Endothelial cell of hepatic sinusoid (primary cell): Measurements from ENCODE around the gene MCM7.

Experiments used
- in situ Hi-C: cut with HindIII; loops from 2 replicates; pipeline ENCODE4 v1.10.0; 2017; ENCODE audit warnings: low sequenced_read_pairs

The MCM7 gene

DNA sequence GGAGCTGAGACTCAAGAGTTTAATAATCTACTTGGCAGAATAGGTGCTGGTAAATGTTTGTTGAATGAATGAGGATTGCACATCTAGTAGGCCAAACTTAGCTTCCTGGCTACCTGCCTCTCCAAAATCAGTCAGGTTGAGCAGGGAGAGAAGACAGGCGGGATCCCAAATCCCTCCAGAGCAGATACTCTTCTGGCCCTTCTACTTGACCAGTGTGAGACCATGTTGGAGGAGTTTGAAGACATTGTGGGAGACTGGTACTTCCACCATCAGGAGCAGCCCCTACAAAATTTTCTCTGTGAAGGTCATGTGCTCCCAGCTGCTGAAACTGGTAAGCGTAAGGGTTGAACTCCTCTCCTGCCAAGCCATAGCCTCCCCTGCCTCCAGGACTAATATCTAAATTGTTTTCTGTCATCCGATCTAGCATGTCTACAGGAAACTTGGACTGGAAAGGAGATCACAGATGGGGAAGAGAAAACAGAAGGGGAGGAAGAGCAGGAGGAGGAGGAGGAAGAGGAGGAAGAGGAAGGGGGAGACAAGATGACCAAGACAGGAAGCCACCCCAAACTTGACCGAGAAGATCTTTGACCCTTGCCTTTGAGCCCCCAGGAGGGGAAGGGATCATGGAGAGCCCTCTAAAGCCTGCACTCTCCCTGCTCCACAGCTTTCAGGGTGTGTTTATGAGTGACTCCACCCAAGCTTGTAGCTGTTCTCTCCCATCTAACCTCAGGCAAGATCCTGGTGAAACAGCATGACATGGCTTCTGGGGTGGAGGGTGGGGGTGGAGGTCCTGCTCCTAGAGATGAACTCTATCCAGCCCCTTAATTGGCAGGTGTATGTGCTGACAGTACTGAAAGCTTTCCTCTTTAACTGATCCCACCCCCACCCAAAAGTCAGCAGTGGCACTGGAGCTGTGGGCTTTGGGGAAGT, 23.4 kb upstream of the MCM7 start:
- in situ Hi-C loops: no loop called here

DNA sequence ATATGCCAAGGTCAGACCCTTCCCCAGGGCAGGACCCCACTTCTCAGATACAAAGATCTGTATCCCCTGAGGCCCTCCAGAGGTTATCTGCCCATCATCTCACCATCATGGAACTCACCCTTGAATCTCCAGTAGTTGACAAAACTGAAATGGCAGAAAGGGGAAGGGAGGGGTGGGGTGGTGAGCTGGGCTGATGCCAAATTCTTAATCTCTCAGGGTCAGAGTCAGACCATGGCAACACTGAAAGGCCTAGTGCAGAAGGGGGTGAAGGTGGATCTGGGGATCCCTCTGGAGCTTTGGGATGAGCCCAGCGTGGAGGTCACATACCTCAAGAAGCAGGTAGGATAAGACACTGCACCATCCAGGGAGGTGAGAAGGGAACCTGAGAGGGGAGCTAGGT, 21.4 kb upstream of the MCM7 start:
- in situ Hi-C loops: no loop called here

DNA sequence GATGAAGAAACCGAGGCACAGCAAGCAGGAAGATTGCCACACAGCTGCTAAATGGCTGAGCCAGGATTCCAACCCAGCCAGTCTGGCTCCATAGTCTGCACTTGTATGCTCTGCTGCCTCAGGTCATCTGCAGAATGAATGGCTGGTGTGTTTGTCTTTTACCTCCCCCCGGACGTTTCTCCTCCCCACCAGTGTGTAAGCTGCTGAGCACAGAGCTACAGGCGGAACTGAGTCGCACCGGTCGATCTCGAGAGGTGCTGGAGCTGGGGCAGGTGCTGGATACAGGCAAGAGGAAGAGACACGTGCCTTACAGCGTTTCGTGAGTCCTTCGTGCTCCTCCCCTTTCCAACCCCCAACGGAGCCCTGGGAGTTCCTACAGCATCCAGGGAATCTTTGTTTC, 20.9 kb upstream of the MCM7 start:
- in situ Hi-C loops: no loop called here

DNA sequence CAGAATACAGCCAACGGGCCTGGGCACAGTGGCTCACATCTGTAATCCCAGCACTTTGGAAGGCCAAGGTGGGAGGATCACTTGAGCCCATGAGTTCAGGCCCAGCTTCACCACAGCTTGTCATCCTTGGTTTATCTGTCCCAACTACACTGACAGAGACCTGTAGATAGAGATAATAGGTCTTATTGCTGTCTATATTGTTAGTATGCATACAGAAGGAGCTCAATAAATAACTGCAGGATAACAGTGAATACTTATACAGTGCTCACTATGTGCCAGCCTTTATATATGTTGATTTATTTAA, 19.5 kb upstream of the MCM7 start:
- in situ Hi-C loops: no loop called here

DNA sequence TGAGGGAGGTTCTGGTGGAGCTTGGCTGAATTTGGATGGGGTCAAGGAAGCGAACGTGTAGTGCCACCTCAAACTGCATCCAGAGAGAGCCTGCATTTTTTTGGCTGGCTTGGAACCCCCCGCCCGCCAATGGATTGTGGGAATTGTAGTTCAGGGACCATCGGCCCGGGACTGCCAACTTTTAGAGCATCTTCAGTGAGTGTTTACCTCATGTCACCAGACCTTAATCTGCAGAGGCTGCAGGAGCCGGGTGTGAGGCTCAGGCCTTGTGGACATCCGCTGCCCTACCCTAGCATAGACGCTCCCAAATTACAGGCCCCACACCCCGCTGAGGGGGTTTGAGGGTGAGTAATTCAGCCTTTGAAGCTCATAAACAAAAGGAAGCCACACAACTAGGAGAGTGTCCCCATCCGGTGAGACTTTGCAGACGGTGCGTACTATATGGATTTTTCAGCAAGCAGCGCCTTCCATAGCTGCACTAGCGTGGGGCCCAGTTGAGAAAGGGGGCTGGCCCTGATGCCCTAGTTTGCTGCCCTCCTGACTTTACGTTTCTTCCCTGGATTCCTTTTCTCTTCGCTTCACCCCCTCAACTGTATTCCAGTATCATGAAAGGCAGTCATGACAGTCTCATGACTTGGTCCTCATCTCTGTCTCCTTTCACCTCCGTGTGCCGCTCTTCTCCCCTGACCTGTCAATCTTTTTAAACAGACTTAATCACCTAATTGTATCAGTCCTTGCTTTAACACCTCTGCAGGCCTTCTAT, 19.0 kb upstream of the MCM7 start:
- in situ Hi-C loops: no loop called here

DNA sequence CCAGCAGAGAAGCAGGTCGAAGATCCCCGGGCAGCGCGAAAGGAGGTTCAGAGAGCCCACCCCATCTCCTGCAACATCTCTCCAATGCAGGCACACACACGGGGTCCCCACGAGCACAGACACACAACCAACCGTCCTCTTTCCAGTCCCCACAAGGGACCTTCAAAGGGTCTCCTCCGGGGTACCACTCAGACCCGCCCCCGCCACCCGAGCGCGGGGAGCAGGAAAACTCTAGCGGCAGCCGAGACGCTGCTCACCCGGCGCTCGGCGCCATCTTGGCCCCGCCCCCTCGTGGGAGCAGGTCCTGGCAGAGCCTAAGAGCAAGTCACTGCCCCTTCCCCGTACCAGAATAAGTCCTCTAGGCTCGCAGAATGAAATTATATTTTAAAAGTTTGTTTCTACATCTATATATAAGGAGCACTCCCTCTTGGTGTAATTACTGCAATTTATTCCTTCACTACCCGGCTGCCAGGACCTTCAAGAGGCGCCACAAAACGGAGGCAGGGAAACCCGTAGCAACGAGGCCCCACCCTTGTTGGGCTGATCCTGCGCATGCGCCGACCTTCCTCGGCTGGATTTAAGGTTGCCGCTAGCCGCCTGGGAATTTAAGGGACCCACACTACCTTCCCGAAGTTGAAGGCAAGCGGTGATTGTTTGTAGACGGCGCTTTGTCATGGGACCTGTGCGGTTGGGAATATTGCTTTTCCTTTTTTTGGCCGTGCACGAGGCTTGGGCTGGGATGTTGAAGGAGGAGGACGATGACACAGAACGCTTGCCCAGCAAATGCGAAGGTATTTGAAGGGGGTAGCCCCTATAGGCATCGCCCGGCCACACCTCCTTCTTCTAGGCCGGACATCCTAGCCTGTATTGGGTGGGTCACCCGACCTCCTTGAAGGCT, 18.1 kb upstream of the MCM7 start, which contains the start of the genes CNPY4 and TAF6:
CNPY4 (plus strand) TSS at position 563 of the 898 bp plus-strand sequence; CDS start at position 674, 111 bp downstream.
TAF6 (minus strand) TSS at position 287 of the 898 bp plus-strand sequence. CDS start 5,149 bp downstream, outside the sequence.
- in situ Hi-C loops: no loop called here

DNA sequence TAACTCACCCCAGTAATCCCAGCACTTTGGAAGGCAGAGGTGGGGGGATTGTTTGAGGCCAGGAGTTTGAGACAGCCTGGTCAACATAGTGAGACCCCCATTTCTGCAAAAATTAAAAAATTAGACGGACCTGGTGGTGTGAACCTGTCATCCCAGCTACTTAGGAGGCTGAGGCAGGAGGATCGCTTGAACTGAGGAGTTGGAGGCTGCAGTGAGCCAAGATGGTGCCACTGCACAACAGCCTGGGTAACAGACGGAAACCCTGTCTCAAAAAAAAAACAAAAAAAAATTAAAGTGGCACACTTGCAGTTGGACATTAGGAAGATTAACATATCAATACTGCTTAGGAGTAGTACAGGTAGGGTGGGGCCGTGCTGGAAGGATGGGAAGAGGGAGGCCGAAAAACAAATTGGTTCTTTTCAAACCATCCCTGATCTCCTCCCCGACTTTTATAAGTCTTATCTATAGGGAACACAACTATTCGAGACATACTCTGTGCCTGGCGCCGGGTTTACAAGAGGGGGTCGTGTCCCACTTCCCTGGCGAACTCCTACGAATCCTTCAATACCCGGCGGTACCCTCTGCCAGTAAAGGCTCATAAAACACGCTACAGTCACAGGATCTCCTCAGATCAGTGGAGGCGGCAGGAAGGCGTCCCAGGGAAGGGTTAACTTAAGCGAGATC, 17.3 kb upstream of the MCM7 start:
- in situ Hi-C loops: no loop called here

DNA sequence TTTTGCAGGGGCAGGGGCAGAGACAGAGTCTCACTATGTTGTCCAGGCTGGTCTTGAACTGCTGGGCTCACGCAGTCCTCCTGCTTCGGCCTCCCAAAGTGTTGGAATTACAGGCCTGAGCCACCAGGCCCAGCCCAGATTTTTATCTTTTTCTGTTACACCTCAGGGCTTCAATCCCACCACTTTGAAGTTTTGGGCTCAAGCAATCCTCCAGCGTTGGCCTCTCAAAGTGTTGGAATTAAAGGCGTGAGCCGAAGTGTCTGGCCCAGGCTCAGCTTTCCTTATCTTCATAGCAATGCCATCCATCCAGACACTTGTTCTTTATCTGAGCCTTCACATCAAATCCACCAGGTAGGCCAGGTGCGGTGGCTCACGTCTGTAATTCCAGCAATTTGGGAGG, 13.8 kb upstream of the MCM7 start:
- in situ Hi-C loops: no loop called here

DNA sequence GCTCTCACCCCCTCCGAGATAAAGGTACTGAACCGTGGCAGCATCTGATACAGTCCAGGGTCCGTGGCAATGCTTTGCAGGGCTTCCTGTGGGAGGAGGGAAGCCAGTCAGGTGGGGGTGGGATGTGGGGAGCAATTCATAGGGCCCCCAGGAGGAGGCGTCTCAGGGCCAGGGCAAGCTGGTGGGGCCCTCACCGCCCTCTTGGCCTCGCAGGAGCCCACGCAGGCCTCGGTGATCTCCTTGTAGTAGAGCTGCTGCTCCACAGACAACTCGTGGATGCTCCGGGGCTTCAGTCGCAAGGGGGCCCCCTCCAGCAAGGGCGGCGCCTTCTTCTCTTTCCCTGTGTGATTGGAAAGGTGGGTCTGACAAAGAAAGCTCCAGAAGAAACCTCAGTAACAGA, 10.7 kb upstream of the MCM7 start:
- in situ Hi-C loops: no loop called here

DNA sequence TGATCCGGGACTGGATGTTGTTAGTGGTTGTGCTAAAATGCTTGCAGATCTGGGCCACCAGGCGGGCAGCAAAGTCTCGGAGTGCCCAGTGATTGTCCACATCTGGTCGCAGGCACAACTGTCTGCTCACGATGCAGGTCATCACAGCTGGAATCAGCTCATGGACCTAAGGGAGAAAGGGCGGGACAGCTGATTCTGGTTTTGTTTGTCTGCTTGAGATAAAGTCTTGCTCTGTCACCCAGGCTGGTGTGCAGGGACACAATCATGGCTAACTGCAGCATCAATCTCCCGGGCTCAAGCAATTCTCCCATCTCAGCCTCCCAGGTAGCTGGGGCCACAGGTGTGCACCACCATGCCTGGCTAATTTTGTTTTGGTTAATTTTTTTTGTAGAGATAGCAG, 10.0 kb upstream of the MCM7 start:
- in situ Hi-C loops: no loop called here

DNA sequence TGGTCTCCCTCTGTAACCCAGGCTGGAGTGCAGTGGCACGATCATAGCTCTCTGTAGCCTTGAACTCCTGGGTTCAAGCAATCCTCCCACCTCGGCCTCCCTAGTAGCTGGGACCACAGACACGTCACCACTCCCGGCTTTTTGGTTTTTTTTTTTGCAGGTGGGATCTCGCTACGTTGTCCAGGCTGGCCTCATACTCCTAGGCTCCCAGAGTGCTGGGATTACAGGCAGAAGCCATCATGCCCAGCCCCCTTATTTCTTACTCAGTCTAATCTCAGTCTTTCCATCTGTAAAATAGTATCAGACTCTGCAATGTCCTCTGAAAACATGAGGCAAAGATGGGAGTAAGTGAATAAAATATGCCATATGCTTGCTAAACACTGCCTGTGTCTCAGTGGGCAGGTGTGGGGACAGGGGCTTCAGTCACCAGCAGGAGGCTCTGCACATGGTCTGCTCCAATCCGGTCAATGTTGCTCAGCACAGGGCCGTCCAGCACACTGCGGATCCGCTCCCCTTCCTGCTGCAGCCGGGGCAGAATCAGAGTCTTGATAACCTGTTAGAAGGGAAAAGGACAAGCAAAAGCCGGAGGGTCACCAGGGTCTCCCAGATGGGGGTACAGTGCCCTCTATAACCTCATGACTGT, 8.4 kb upstream of the MCM7 start:
- in situ Hi-C loops: no loop called here

DNA sequence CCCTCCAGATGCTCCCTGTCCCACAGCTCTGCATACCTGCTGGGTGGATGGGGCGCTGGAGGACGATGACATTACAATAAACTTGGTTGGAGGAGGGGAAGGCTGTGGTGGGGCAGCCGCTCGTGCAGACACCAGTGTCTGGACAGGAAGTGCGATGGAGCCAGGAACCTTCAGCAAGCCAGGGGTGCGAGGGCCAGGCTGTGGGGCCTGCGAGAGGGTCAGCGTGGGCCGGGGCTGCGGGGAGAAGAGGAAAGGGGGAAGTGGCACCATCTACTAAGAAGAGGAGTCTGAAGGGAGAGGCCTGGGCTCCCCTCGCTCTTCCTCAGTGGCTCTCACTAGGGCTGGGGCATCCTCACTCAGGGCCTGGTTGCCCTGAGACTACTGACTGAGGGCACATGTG, 6.7 kb upstream of the MCM7 start:
- in situ Hi-C loops: no loop called here

DNA sequence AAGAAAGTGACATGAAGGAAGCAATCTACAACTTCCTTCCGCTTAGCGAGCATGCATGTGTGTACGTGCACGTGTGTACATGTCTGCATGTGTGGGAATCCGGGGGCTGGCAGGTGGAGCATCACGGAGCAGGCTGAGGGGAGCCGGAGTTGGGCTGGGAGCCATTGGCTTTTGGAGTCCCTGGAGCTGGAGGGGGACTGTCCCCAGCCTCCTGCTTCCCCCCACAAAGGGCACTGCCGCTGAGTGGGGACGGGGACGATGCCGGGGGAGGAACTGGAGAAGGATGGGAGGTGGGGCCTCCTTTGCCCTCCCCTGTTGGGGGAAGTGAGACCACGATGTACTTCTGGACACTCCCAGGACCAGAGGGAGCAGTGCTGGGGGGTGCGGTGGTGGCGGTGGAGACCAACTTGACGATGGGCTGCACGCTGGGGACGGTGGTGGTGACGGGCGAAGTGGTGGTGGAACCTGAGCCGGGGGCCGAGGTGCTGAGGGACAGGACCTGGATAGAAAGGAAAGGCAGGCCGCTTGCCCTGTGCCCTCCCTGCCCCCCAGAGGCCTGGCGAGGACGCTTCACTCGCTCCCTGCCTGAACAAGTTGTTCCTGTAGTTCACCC, 6.0 kb upstream of the MCM7 start:
- in situ Hi-C loops: no loop called here

DNA sequence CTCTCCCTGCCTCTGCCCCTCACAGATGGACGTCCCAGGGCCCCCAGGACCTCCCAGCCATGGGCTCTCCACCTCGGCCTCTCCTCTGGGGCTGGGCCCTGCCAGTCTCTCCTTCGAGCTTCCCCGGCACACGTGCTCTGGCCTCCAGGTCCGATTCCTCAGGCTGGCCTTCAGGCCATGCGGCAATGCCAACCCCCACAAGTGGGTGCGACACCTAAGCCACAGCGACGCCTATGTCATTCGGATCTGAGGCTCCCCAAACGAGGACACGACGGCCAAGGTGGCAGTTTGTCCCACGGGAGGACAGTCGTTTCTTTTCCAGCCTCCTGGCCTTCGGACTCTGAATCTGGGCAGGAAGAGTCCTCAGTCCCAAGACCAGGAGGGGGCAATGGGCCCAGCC, 5.4 kb upstream of the MCM7 start:
- in situ Hi-C loops: no loop called here

DNA sequence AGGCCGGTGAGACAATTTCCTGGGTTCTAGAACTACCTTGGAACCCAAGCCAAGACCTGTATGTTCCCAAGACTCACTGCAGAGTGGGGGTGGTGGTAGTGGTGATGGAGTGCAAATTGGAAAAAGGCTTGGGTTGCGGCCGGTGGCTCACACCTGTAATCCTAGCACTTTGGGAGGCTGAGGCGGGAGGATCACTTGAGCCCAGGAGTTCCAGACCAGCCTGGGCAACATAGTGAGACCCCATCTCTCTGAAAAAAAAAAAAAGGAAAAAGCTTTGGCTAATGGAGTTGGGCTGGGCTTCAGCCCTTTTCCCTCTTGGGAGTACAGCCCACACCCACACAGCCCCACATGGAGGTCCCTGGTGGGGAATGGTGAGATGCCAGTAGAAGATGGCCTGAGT, 4.3 kb upstream of the MCM7 start:
- in situ Hi-C loops: no loop called here

DNA sequence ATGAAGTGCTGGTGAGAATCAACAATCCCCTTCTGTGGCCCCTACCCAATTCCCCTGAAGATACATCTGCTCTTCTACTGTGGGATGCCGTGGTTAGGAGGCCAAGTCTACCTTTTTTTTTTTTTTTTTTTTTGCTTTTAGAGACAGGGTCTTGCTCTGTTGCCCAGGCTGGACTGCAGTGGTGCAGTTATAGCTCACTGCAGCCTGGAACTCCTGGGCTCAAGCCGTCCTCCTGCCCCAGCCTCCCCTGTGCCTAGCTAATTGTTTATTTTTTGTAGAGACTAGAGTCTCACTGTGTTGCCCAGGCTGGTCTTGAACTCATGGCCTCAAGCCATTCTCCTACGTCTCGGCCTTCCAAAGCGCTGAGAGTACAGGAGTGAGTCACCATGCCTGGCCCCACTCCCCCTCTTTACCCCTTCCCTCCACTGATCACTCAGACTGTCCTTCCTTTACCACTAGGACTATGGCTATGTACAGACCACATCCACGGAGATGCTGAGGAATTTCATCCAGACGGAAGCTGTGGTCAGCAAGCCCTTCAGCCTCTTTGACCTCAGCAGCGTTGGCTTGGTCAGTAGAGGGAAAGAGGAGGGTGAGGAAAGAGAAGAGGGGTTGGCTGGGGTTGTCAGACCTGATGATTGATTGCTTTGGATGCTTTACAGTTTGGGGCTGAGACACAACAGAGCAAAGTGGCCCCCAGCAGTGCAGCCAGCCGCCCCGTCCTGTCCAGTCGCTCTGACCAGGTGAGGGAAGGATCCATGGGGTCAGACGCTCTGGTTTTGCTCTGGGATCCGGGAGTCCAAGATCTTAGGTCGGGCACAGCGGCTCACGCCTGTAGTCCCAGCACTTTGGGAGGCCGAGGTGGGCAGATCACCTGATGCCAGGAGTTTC, 2.0 kb upstream of the MCM7 start:
- in situ Hi-C loops: no loop called here

DNA sequence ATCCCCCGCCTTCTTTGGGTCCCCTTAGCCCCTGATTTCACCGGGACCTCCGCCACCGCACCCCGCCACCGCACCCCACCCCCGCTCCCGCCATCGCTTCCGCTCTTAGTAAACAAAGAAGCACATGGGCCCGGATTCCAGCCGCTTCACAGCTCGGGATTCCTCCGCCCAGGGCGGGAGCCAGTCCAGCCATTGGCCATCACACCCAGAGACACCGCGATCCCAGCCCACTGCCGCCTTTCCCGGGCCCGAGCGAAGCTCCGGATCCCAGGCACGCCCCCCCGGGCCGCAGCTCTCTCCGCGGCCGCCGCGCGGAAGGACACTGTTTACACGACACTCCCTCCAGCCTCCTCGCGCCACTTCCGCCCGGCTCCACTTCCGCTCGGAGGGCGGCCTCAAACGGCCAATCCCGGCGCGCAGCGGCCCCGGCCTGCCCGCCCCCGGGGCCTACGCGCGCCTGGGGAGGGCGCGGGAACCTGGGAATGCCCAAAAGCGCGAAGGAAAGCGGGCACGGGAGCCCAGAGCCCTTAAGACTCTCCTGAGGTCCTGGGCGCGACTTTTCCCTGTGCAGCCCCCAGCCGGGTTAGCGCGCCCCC, 679 bp downstream of the MCM7 start:
- in situ Hi-C loops: no loop called here

DNA sequence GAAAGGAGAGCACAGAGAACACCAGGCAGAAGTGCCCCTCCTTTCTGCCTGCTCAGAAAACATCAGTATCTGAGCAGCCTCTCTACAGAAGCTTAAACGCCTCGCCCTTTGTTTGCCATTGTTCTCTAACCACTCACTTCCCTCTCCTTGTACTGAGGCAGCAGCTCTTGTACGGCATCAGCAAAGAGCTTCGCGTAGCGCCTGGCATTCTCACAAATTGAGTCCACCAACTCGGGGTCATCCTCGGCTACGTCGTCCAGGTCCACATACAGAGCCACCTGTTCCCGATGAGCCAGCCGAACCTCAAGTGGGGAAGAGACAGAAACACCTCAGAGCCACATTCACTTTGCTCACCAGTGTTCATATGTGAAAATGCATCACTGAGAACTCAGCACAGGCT, 1.7 kb downstream of the MCM7 start:
- in situ Hi-C loops: no loop called here
